ENCODE data around the gene DEPDC7. TPM values are rescaled to one million over a fixed set of nuclear protein-coding genes. Genes with fewer than 3 reads are reported as not detected.
"Not testable (repeated sequence)": the region's sequence is repeated elsewhere in the genome, so short reads cannot be mapped to it uniquely, and the experiment has no call there.

DEPDC7 gene
- total and polyA plus RNA-seq, 9 of the 15 experiments (the other 6 are each of a cell fraction or from before 2014, with no cell fraction given) = 5.4 to 19.9 (median 12.0) TPM

GRCh38 chr11:33045551-33046255 is 30.0 kb downstream of the DEPDC7 start (continued):
- TF ChIP-seq, protein P1, sequence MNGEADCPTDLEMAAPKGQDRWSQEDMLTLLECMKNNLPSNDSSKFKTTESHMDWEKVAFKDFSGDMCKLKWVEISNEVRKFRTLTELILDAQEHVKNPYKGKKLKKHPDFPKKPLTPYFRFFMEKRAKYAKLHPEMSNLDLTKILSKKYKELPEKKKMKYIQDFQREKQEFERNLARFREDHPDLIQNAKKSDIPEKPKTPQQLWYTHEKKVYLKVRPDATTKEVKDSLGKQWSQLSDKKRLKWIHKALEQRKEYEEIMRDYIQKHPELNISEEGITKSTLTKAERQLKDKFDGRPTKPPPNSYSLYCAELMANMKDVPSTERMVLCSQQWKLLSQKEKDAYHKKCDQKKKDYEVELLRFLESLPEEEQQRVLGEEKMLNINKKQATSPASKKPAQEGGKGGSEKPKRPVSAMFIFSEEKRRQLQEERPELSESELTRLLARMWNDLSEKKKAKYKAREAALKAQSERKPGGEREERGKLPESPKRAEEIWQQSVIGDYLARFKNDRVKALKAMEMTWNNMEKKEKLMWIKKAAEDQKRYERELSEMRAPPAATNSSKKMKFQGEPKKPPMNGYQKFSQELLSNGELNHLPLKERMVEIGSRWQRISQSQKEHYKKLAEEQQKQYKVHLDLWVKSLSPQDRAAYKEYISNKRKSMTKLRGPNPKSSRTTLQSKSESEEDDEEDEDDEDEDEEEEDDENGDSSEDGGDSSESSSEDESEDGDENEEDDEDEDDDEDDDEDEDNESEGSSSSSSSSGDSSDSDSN (IDR thresholded peaks at IDR 0.05; ENCODE audit: borderline replicate concordance in 1 of 2, low read depth in 2 of 2, low read length in 2 of 2) = no peak

GRCh38 chr11:33048701-33049100 is 33.0 kb downstream of the DEPDC7 start:
- H3K4me3 ChIP-seq; H3K9me3 ChIP-seq (replicated peaks; ENCODE audit: control insufficient read depth, insufficient read depth, low read depth, low read length); DNase-seq (ENCODE audit: extremely low read depth in 1 of 4, low spot score in 3 of 4); H3K4me1 ChIP-seq (replicated peaks in 1 of 2; ENCODE audit: control insufficient read depth in 2 of 2, insufficient read depth in 2 of 2, low read length in 2 of 2); H3K36me3 ChIP-seq (ENCODE audit: control insufficient read depth, insufficient read depth, low read length); H3K9ac ChIP-seq (ENCODE audit: insufficient read depth in 1 of 2, low read depth in 2 of 2, low read length in 2 of 2); H2AFZ ChIP-seq (ENCODE audit: low read depth, low read length); H3K9me1 ChIP-seq (ENCODE audit: control insufficient read depth, insufficient read depth, low read length); BruUV-seq (replicated peaks); H3K27me3 ChIP-seq (ENCODE audit: control insufficient read depth in 2 of 2, insufficient read depth in 2 of 2, low read length in 2 of 2); H3K4me2 ChIP-seq (ENCODE audit: insufficient read depth, low read length); ATAC-seq; intact Hi-C loops (cut with micrococcal nuclease); FAIRE-seq; H3K79me2 ChIP-seq (ENCODE audit: control insufficient read depth, insufficient read depth, low read length); H3K27ac ChIP-seq (ENCODE audit: extremely low read depth, low read depth, low read length); H4K20me1 ChIP-seq (replicated peaks; ENCODE audit: control insufficient read depth, insufficient read depth, low read length); in situ Hi-C loops (cut with MboI): not testable (repeated sequence)
- 73% methylated on average over 6 of the region's 6 CpGs for WGBS (ENCODE audit: insufficient coverage, low coverage, missing lambda C conversion rate)
- POLR2A ChIA-PET = interaction anchor here (0.6 kb wide), 1 partner anchor 48 kb away, joined by 3 read pairs; no protein-coding TSS in a partner anchor
- CTCF ChIA-PET (ENCODE audit: low intra/inter-chr PET ratio) = interaction anchor here (0.6 kb wide), 1 partner anchor 1368 kb away, joined by 11 read pairs; no protein-coding TSS in a partner anchor

DNA sequence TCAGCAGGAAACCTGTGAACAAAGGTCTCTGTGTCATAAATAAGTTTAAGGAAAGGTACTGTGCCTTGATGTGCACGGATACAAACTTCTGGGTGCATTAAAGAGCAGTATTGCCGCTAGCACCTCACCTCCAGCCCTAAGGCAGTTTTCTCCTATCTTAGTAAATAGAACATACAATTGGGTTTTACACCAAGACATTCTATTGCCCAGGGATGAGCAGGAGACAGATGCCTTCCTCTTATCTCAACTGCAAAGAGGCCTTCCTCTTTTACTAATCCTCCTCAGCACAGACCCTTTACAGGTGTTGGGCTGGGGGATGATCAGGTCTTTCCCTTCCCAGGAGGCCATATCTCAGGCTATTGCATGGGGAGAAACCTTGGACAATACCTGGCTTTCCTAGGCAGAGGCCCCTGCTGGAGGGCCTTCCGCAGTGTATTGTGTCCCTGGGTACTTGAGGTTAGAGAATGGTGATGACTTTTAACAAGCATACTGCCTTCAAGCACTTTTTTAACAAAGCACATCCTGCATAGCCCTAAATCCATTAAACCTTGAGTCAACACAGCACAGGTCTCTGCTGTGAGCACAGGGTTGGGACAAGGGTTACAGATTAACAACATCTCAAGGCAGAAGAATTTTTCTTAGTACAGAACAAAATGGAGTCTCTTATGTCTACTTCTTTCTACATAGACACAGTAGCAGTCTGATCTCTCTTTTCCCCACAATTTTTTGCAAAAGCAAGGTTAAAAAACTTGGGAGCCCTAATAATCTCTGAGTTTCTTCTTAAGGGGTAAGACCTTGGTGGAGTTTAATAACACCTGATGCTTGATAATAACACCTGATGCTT is 34.1 kb downstream of the DEPDC7 start:
- H3K9me1 ChIP-seq (ENCODE audit: control insufficient read depth, insufficient read depth, low read length); H3K27me3 ChIP-seq (ENCODE audit: control insufficient read depth in 2 of 2, insufficient read depth in 2 of 2, low read length in 2 of 2); H2AFZ ChIP-seq (ENCODE audit: low read depth, low read length); H3K9me3 ChIP-seq (replicated peaks; ENCODE audit: control insufficient read depth, insufficient read depth, low read depth, low read length); H3K4me2 ChIP-seq (ENCODE audit: insufficient read depth, low read length); BruUV-seq (replicated peaks); DNase-seq (ENCODE audit: extremely low read depth in 1 of 4, low spot score in 3 of 4); H3K4me3 ChIP-seq; CTCF ChIA-PET (ENCODE audit: low intra/inter-chr PET ratio); H3K27ac ChIP-seq (ENCODE audit: extremely low read depth, low read depth, low read length); H3K9ac ChIP-seq (ENCODE audit: insufficient read depth in 1 of 2, low read depth in 2 of 2, low read length in 2 of 2); intact Hi-C loops (cut with micrococcal nuclease); ATAC-seq; H3K36me3 ChIP-seq (ENCODE audit: control insufficient read depth, insufficient read depth, low read length); FAIRE-seq; POLR2A ChIA-PET; H3K79me2 ChIP-seq (ENCODE audit: control insufficient read depth, insufficient read depth, low read length); in situ Hi-C loops (cut with MboI); H4K20me1 ChIP-seq (replicated peaks; ENCODE audit: control insufficient read depth, insufficient read depth, low read length); H3K4me1 ChIP-seq (replicated peaks in 1 of 2; ENCODE audit: control insufficient read depth in 2 of 2, insufficient read depth in 2 of 2, low read length in 2 of 2): not testable (repeated sequence)
- WGBS (ENCODE audit: insufficient coverage, low coverage, missing lambda C conversion rate) = 83% methylated on average over 3 of the region's 3 CpGs
